Muscle layer of colon (tissue), 2 donors: ENCODE measurements around the gene VSTM2A.
A peak's percentile ranks its signal among the peaks of the same experiment; 100 is the strongest.
"Not testable (repeated sequence)": the region's sequence is repeated elsewhere in the genome, so short reads cannot be mapped to it uniquely, and the experiment has no call there.

Source experiments
- H3K27ac ChIP-seq: one replicate; pipeline ENCODE4 v1.7.0; 2013; ENCODE audit warnings: low read depth, mild to moderate bottlenecking, low read length, moderate library complexity
- H3K27me3 ChIP-seq, 2 donors: one replicate each; pipeline ENCODE4 v1.7.0; 2013; ENCODE audit warnings: low read length in 2 of 2, mild to moderate bottlenecking in 2 of 2; ENCODE audit not compliant: insufficient read depth in 2 of 2, control insufficient read depth in 1 of 2
- H3K36me3 ChIP-seq: one replicate; pipeline ENCODE4 v1.7.0; 2013; ENCODE audit warnings: mild to moderate bottlenecking, low read length; ENCODE audit not compliant: insufficient read depth
- H3K4me1 ChIP-seq: one replicate; pipeline ENCODE4 v1.7.0; 2013; ENCODE audit warnings: mild to moderate bottlenecking, low read length; ENCODE audit not compliant: insufficient read depth
- H3K4me3 ChIP-seq, 2 donors: one replicate each; pipeline ENCODE4 v1.7.0; 2013; ENCODE audit warnings: low read length in 2 of 2, low read depth in 1 of 2, mild to moderate bottlenecking in 1 of 2, moderate library complexity in 1 of 2
- H3K9ac ChIP-seq: one replicate; pipeline ENCODE4 v1.7.0; 2013; ENCODE audit warnings: low read length
- H3K9me3 ChIP-seq: one replicate; pipeline ENCODE4 v1.7.0; 2013; ENCODE audit warnings: mild to moderate bottlenecking, low read length
- donor health status: abdominal sarcoma.
- donor health status: Adenocarcinoma of cecum.

Gene VSTM2A, protein sequence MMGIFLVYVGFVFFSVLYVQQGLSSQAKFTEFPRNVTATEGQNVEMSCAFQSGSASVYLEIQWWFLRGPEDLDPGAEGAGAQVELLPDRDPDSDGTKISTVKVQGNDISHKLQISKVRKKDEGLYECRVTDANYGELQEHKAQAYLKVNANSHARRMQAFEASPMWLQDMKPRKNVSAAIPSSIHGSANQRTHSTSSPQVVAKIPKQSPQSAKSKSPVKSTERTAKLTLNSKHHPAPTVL

DNA sequence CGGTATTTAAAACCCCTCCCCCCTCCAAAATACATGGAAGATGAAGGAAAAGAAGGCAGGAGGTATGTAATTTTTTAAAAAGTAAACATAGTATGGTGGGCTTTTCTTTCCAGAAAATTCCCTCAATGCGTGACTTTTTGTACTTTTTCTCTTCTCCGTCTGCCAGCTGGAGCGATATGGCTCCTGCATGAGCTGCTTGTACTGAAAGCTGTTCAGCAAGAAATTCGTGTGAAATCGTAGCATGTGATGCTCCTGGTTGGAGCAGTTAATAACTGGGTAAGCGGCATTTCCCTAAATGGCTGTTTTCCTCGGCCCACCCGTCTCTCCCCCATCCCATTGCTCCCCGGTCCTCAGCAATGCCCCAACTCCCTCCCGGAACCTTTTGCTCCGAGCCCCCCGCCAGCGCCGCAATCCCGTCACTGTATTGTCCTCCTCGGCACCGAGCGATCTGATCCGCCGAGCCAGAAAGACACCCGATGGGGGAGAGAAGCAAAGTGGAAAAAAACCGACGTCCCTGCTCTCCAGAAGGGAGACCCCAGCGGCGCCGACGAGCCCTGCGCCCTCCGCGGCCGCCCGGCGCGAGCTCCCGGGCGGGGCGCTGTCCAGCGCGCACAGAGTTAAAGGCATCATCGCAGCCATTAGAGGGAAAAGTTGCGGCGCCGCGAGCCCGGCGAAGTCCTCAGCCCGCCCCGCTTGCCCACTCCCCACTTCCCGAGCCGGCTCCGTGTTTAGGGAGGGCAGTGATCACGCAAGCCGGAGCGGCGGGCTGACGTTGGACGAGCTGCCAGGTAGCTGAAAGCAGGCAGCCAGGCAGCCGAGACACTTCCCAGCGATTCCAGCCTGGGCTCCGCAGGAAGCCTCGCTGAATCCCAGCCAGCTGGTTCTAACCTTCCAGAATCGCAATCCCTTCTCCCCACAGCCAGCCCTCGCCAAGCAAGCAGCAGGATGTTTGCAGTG, at the start of gene VSTM2A:
Gene VSTM2A (plus strand): TSS at position 707 of the 957 bp plus-strand sequence. CDS start 356 bp downstream, outside the sequence.
- no peak within 1 kb of the TSS for H3K27ac ChIP-seq
- H3K4me1 ChIP-seq, result peaks cover 4% of the 10 kb centered on the region
- H3K36me3 ChIP-seq, result no peaks in the 10 kb centered on the region
- H3K27me3 ChIP-seq, result peaks cover 23 to 49% of the 10 kb centered on the region in 2 donors
- no peaks in the 10 kb centered on the region for H3K9me3 ChIP-seq
- no peak within 1 kb of the TSS for H3K9ac ChIP-seq
- H3K4me3 ChIP-seq, result peak within 1 kb of the TSS; percentile 13 to 32

DNA sequence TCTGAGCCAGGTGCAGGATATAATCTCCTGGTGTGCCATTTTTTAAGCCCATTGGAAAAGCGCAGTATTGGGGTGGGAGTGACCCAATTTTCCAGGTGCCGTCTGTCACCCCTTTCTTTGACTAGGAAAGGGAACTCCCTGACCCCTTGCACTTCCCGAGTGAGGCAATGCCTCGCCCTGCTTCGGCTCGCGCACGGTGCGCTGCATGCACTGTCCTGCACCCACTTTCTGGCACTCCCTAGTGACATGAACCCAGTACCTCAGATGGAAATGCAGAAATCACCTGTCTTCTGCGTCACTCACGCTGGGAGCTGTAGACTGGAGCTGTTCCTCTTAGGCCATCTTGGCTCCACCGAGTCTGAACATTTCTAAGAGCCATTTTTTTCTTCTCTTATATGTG, 37.6 kb upstream of the VSTM2A start:
- not testable (repeated sequence) for H3K9ac ChIP-seq, H3K36me3 ChIP-seq, H3K9me3 ChIP-seq, H3K4me1 ChIP-seq, H3K27ac ChIP-seq, H3K4me3 ChIP-seq, H3K27me3 ChIP-seq

DNA sequence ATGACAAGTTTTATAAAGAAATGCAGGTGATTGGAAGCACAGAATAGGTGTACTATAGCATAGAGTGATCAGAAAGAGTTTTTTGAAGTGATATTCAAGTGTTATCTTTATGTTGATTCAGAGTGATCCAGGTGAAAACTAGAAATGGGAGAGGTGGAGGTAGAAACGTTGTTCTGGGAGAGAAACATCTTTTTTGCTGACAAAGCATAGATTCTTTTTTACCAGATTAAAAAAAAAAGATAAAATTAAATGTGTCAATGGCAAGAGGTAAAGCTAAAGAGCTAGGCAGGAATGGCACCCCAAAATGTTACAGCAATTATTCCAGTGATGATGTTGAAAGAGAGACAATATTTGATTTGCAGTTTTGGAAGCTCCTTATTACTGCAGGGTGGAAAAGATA, 12.6 kb upstream of the VSTM2A start:
- no peaks in the 10 kb centered on the region for H3K36me3 ChIP-seq
- no peaks in the 10 kb centered on the region for H3K27me3 ChIP-seq
- H3K9me3 ChIP-seq, result no peaks in the 10 kb centered on the region
- no peak overlapping the region for H3K4me3 ChIP-seq
- H3K9ac ChIP-seq, result no peak overlapping the region
- H3K27ac ChIP-seq, result no peak overlapping the region
- no peaks in the 10 kb centered on the region for H3K4me1 ChIP-seq

DNA sequence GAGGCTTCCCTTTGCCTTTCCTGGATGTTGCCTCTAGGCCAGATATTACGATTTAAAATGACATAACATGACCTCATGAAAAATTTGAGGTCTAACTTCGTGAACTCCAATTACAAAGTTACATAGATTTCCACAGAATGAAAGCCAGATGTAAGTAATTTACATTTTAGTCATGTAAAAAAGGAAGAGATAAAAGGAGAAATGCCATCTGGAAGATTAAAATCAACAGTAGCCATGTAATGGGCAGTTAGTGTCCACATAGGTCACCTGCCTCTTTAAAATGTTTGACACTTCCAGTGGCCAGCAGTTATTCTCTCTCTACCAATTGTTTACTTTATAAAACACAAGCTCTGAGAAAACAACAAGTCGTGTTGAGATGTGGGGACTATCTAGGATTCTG, 4.1 kb upstream of the VSTM2A start:
- Histone ChIP-seq H3K27me3 (peaks cover 15 to 21% of the 10 kb centered on the region in 2 donors), H3K4me3 (no peak overlapping the region), H3K27ac (no peak overlapping the region), H3K36me3 (no peaks in the 10 kb centered on the region), H3K9ac (no peak overlapping the region), H3K4me1 (peaks cover 4% of the 10 kb centered on the region), H3K9me3 (no peaks in the 10 kb centered on the region)

DNA sequence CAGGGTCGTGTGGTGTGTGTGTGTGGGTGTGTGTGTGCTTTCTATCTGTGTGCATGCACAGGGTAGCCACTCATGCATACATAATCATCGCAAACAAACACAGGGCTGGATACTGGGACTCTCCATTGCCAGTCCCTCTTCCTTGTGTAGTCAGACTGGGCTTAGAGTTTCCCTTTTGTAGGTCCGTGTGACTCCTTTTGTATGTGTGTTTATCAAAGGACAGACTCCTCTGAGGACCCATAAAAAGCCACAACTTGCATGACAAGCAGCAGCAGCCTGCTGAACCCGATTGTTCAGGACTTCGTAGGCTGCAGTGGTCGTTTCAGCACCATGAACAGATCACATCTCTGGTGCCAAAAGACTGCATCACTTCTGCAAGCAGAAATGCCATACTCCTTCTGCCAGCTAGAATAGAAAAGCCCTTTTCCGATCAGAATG, 895 bp downstream of the VSTM2A start:
- H3K4me1 ChIP-seq, result peaks cover 4% of the 10 kb centered on the region
- H3K9me3 ChIP-seq, result no peaks in the 10 kb centered on the region
- no peak overlapping the region for H3K9ac ChIP-seq
- no peaks in the 10 kb centered on the region for H3K36me3 ChIP-seq
- peaks cover 23 to 52% of the 10 kb centered on the region in 2 donors for H3K27me3 ChIP-seq
- no peak overlapping the region for H3K4me3 ChIP-seq
- no peak overlapping the region for H3K27ac ChIP-seq

DNA sequence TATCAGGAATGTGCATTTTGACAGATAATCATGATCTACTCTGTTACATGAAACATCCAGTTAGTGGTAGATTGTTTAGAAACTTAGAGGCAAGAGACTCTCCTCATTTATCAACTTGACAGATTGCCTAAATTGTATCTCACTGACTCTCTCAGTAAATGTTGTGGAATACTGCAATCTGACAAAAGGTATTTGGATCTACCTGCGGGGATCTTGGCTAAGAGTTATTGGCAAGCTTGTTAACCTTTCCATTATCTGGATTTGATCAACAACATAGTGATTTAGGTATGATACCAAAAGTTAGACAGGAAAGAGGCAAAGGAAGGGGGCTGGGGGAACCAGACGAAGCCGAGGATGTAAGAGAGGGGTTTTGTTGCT, 2.0 kb downstream of the VSTM2A start:
- no peaks in the 10 kb centered on the region for H3K9me3 ChIP-seq
- H3K4me1 ChIP-seq, result peaks cover 4% of the 10 kb centered on the region
- H3K4me3 ChIP-seq, result no peak overlapping the region
- peaks cover 23 to 52% of the 10 kb centered on the region in 2 donors for H3K27me3 ChIP-seq
- H3K9ac ChIP-seq, result no peak overlapping the region
- no peaks in the 10 kb centered on the region for H3K36me3 ChIP-seq
- no peak overlapping the region for H3K27ac ChIP-seq

DNA sequence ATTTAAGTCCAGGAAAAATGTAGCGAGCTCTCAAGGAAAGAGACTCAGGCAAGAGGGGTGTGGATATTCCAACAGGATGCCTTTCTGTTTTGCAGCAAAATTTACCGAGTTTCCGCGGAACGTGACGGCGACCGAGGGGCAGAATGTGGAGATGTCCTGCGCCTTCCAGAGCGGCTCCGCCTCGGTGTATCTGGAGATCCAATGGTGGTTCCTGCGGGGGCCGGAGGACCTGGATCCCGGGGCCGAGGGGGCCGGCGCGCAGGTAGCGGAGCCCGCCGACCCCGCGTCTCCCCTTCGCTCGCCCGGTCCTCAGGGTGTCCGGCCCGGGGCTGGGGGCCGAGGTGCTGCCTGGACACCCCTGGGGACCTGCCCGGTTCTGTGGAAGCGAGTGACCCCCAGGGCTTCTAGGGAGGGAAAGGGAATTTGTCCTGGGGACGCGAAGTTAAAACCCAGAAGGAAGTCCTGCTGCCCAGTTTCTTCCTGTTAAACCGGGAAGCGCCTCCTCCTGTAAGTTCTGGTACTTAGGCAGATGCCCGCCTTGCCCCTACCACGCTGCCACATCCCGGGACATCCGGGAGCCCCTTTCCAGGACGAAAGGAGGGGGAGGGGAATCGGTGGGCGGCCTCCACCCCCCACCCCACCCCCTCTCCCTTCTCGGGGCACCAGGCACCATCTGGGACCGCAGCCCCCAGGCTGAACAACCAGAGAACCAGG, 2.5 kb downstream of the VSTM2A start:
- Histone ChIP-seq H3K9ac (no peak overlapping the region), H3K36me3 (no peaks in the 10 kb centered on the region), H3K4me1 (peaks cover 4% of the 10 kb centered on the region), H3K4me3 (no peak overlapping the region), H3K9me3 (no peaks in the 10 kb centered on the region), H3K27me3 (peaks cover 23 to 52% of the 10 kb centered on the region in 2 donors), H3K27ac (no peak overlapping the region)

DNA sequence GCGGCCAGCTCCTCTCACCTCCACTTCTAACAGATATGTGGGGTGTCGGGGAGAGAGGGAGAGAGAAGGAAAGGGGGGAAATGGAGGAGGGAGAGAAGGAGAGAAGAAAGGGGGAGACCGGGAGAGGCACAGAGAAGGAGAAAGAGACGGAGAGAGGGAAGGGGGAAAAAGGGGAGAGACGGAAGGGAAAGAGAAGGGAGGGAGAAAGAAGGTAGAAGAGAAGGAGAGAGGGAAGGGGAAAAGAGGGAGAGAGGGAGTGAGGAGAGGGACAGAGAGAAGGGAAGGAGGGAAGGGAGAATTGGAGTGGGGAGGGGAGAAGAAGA, 3.0 kb downstream of the VSTM2A start:
- H3K36me3 ChIP-seq, result no peaks in the 10 kb centered on the region
- peaks cover 23 to 51% of the 10 kb centered on the region in 2 donors for H3K27me3 ChIP-seq
- peaks cover 4% of the 10 kb centered on the region for H3K4me1 ChIP-seq
- no peak overlapping the region for H3K9ac ChIP-seq
- H3K27ac ChIP-seq, result no peak overlapping the region
- H3K4me3 ChIP-seq, result no peak overlapping the region
- H3K9me3 ChIP-seq, result no peaks in the 10 kb centered on the region

DNA sequence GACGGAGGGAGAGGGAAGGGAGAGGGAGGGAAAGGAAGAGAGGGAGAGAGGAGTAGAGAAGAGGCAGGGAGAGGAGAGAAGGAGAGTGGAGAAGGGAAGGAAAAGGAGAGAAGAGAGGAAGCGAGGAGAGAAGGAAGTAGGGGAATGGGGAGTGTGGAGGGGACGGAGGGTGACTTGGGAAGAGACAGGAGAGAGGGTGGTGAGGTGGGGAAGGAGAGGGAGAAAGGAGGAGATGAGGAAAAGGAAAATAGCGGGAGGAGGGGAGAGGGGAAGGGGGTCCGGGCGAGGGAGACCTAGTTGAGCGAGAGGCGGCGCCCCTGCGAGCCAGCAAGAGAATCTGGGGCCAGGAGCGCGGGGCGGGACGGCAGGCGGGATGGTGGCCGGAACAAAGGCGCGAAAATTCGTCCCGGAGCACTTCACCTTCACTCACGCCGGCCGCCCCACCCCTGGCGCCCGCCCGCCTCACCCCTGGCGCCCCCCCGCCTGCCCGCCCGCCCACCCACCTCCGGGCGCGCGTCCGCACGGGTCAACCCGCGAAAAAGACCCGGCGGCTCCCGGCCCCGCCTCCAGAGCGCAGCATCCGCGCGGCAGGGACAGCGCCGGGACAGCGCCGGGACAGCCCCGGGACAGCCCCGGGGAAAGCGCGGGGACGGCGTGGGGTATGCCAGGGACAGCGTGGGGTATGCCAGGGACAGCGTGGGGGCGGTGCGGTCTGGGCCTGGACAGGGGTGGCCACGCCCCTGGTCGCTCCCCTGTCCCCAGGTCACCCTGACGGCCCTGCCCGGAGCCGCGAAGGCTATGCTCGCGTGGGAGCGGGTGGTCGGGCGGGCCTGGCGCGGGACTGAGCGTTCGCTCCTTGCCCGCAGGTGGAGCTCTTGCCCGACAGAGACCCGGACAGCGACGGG, 4.2 kb downstream of the VSTM2A start:
- Histone ChIP-seq H3K27ac (no peak overlapping the region), H3K27me3 (peaks cover 20 to 44% of the 10 kb centered on the region in 2 donors), H3K36me3 (no peaks in the 10 kb centered on the region), H3K4me3 (no peak overlapping the region), H3K9me3 (no peaks in the 10 kb centered on the region), H3K4me1 (peaks cover 4% of the 10 kb centered on the region), H3K9ac (no peak overlapping the region)

DNA sequence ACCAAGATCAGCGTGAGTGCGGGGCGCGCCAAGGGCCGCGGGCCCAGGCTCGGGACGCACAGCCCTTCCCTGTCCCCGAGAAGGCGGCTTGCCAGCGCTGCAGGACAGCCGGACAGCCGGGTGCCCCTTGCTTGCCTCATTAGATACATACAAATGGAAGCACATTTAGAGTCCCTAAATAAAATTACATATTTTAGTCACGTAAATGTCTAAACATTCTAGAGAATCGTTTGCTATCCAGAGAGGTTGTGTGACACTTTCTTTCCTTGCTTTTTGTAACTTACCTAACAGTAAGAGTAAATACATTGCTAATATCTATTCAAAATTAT, 4.8 kb downstream of the VSTM2A start:
- no peak overlapping the region for H3K9ac ChIP-seq
- H3K27me3 ChIP-seq, result peaks cover 14 to 41% of the 10 kb centered on the region in 2 donors
- H3K27ac ChIP-seq, result no peak overlapping the region
- H3K9me3 ChIP-seq, result no peaks in the 10 kb centered on the region
- H3K4me3 ChIP-seq, result no peak overlapping the region
- H3K36me3 ChIP-seq, result no peaks in the 10 kb centered on the region
- peaks cover under 1% of the 10 kb centered on the region for H3K4me1 ChIP-seq

DNA sequence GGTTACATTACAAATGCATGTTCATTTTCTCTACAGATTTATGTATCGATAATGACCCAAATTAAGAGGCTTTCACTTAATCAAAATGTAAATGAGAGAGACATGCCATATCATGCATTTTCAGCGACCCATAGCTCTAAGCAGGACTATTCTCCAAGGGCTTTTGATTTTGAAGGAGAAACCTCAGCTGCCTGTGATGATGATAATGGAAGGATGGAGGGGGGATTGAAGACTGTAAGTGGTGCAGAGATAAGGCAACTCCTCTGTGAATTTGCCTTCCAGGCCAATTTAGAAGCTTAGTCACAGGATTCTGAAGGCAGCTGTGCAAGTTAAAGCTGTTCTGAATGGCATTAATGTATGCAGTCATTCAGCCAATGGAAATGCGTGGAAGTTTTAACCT, 8.3 kb downstream of the VSTM2A start:
- Histone ChIP-seq H3K9ac (no peak overlapping the region), H3K27me3 (peaks cover 0 to 10% of the 10 kb centered on the region in 2 donors), H3K4me1 (no peaks in the 10 kb centered on the region), H3K36me3 (no peaks in the 10 kb centered on the region), H3K4me3 (no peak overlapping the region), H3K27ac (no peak overlapping the region), H3K9me3 (no peaks in the 10 kb centered on the region)
